Hepatocyte (in vitro differentiated cells): ENCODE data around the gene RECK. TPM values are rescaled to one million over a fixed set of nuclear protein-coding genes. Genes with fewer than 3 reads are reported as not detected.

Experiments used
- DNase-seq: peaks from one replicate; pipeline ENCODE4 v3.0.0-alpha.2; 2016; ENCODE audit warnings: low spot score
- H2AFZ ChIP-seq: fragments of 200-600 bp; sonication (generic); 2 replicates; pipeline ENCODE4 v1.6.0; 2016; ENCODE audit warnings: antibody characterized with exemption, mild to moderate bottlenecking
- H3K27ac ChIP-seq: fragments of 200-600 bp; sonication (generic); 2 replicates; pipeline ENCODE4 v1.5.1; 2016; ENCODE audit warnings: mild to moderate bottlenecking
- H3K27me3 ChIP-seq: fragments of 200-600 bp; sonication (generic); 2 replicates; pipeline ENCODE4 v1.6.1; 2016
- H3K36me3 ChIP-seq: fragments of 200-600 bp; sonication (generic); replicated peaks from 2 replicates; pipeline ENCODE4 v1.5.1; 2016; ENCODE audit warnings: low read depth; ENCODE audit not compliant: insufficient read depth
- H3K4me1 ChIP-seq: fragments of 200-600 bp; sonication (generic); 2 replicates; pipeline ENCODE4 v1.5.1; 2016; ENCODE audit warnings: mild to moderate bottlenecking, moderate library complexity; ENCODE audit not compliant: insufficient read depth
- H3K4me2 ChIP-seq: fragments of 200-600 bp; sonication (generic); 2 replicates; pipeline ENCODE4 v1.6.0; 2016
- H3K4me3 ChIP-seq: fragments of 200-600 bp; sonication (generic); 2 replicates; pipeline ENCODE4 v1.5.1; 2016; ENCODE audit warnings: mild to moderate bottlenecking
- H3K79me2 ChIP-seq: fragments of 200-600 bp; sonication (generic); 2 replicates; pipeline ENCODE4 v1.6.0; 2017; ENCODE audit warnings: mild to moderate bottlenecking
- H3K9me2 ChIP-seq: fragments of 200-600 bp; sonication (generic); replicated peaks from 2 replicates; pipeline ENCODE4 v1.6.0; 2017; ENCODE audit warnings: mild to moderate bottlenecking; ENCODE audit not compliant: insufficient read depth
- H3K9me3 ChIP-seq: fragments of 200-600 bp; sonication (generic); 2 replicates; pipeline ENCODE4 v1.5.1; 2016; ENCODE audit warnings: low read depth, mild to moderate bottlenecking
- H4K20me1 ChIP-seq: fragments of 200-600 bp; sonication (generic); 2 replicates; pipeline ENCODE4 v1.6.0; 2016; ENCODE audit warnings: mild to moderate bottlenecking; ENCODE audit not compliant: insufficient read depth, poor library complexity, severe bottlenecking
- CTCF ChIP-seq: fragments of 200-600 bp; sonication (generic); IDR thresholded peaks from 2 replicates; pipeline ENCODE4 v1.5.1; 2016; ENCODE audit warnings: antibody characterized with exemption, mild to moderate bottlenecking; ENCODE audit not compliant: poor library complexity
- EZH2 ChIP-seq: fragments of 200-600 bp; sonication (generic); IDR thresholded peaks from 2 replicates; pipeline ENCODE4 v1.6.1; 2016; ENCODE audit warnings: antibody characterized with exemption, mild to moderate bottlenecking, borderline replicate concordance
- EZH2phosphoT487 ChIP-seq: fragments of 200-600 bp; sonication (generic); IDR thresholded peaks from one replicate; pipeline ENCODE4 v1.6.1; 2018; ENCODE audit warnings: antibody characterized with exemption, mild to moderate bottlenecking, low read depth, moderate library complexity; ENCODE audit not compliant: unreplicated experiment, severe bottlenecking
- WGBS: methylation state at CpG from one replicate; pipeline ENCODE4 v1.1.6; 2016; ENCODE audit warnings: low lambda C conversion rate; ENCODE audit errors: missing lambda C conversion rate; 5-methylcytosine and 5-hydroxymethylcytosine counted together
- polyA plus RNA-seq: library from polyadenylated mRNA; unstranded; fragments of >200 nt; fragmentation: Nextera tagmentation; extraction: Ambion mirVana; gene quantifications from 2 replicates; pipeline ENCODE4 v1.2.1, GENCODE V29; 2016
- total RNA-seq: library from RNA; depleted of rRNA; stranded (reverse); fragments of >200 nt; gene quantifications from 2 replicates; pipeline ENCODE4 v1.2.3, GENCODE V29; 2014

The RECK gene
- total and polyA plus RNA-seq, 2 experiments from 2014 or later, result 13.5 to 15.3 TPM

DNA sequence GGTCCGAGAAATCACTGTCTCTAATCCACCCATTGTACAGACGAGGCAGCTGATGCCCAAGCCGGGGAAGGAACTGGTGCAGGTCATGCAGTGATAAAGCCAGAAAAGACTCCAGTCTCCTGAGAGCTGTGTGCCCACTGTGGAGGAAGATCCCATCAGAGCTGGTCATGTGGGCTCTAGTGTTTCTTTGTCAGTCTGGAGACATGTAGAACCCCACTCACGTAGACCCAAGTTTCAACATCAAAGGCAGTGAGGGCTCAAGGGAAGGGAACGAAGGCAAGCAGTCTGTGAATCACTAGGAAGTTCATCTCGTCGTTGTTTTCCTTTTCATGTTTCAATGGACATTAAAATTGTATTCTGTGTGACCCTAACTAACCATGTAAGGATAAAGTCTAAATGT is 85.3 kb downstream of the RECK start:
- Histone ChIP-seq H4K20me1 (no peaks in the 10 kb centered on the region), H3K9me3 (no peaks in the 10 kb centered on the region), H3K79me2 (no peaks in the 10 kb centered on the region), H3K4me3 (no peak overlapping the region), H3K27me3 (no peaks in the 10 kb centered on the region), H3K27ac (no peak overlapping the region), H3K4me1 (no peaks in the 10 kb centered on the region), H3K4me2 (no peak overlapping the region), H2AFZ (no peak overlapping the region), H3K36me3 (no peaks in the 10 kb centered on the region), H3K9me2 (no peaks in the 10 kb centered on the region)
- WGBS, result 97% methylated on average over 7 of the region's 7 CpGs
- DNase-seq, result no peak
- TF ChIP-seq CTCF (no peak), EZH2 (no peak), EZH2phosphoT487 (no peak)

GRCh38 chr9:36123515-36123914 is 86.8 kb downstream of the RECK start:
- 98% methylated on average over 2 of the region's 2 CpGs for WGBS
- H3K4me3 ChIP-seq, result no peak overlapping the region
- no peaks in the 10 kb centered on the region for H3K27me3 ChIP-seq
- no peak overlapping the region for H2AFZ ChIP-seq
- H3K36me3 ChIP-seq, result no peaks in the 10 kb centered on the region
- no peak overlapping the region for H3K4me2 ChIP-seq
- H3K27ac ChIP-seq, result no peak overlapping the region
- no peaks in the 10 kb centered on the region for H4K20me1 ChIP-seq
- DNase-seq, result no peak
- no peaks in the 10 kb centered on the region for H3K4me1 ChIP-seq
- H3K9me2 ChIP-seq, result no peaks in the 10 kb centered on the region
- H3K9me3 ChIP-seq, result no peaks in the 10 kb centered on the region
- no peaks in the 10 kb centered on the region for H3K79me2 ChIP-seq
- TF ChIP-seq EZH2 (no peak), CTCF (no peak), EZH2phosphoT487 (no peak)

DNA sequence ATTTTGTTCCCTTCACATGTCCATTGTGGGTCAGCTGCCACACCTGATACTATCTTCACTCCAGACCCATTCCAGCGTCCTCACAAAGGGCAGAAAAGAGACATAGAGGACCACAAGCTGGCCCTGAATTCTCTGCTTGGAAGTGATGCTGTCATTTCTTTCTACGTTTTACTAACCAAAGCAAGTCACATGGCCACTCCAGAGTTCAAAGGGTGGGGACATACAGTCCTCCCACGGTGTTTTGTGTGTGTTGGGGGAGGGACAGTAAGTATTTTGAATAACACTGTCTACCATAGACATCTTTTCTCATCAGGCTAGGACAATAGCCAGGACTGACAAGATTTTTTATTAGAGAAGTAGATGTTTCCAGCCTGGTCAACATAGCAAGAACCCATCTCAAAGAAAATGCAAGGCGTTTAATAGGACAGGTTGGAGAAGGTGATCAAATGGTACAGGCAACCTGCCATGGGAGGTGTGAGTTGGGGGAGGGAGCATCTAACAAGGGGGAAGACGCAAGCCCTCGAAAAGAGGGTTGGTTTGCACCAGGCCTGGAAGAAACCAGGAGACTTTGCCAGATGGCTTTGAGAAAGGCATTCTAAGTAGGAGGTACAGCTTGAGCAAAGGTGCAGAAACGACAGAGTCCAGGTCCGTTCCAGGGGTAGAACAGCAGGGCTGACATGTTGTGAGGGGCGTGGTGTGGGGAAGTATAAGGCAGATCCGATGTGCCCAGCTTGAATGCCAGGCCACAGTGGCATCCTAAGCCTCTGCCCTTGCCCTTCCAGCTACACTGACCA is 88.5 kb downstream of the RECK start:
- WGBS, result 88% methylated on average over 10 of the region's 10 CpGs
- TF ChIP-seq EZH2phosphoT487 (no peak), EZH2 (no peak), CTCF (no peak)
- DNase-seq, result no peak

More for the DNA sequence above, 88.5 kb downstream of the RECK start:
- Histone ChIP-seq H3K36me3 (no peaks in the 10 kb centered on the region), H2AFZ (no peak overlapping the region), H3K4me2 (no peak overlapping the region), H4K20me1 (no peaks in the 10 kb centered on the region), H3K27me3 (no peaks in the 10 kb centered on the region), H3K4me3 (no peak overlapping the region), H3K4me1 (no peaks in the 10 kb centered on the region), H3K9me2 (no peaks in the 10 kb centered on the region), H3K9me3 (no peaks in the 10 kb centered on the region), H3K79me2 (no peaks in the 10 kb centered on the region), H3K27ac (no peak overlapping the region)
